ENCODE measurements around the gene ELFN1.

The ELFN1 gene

DNA sequence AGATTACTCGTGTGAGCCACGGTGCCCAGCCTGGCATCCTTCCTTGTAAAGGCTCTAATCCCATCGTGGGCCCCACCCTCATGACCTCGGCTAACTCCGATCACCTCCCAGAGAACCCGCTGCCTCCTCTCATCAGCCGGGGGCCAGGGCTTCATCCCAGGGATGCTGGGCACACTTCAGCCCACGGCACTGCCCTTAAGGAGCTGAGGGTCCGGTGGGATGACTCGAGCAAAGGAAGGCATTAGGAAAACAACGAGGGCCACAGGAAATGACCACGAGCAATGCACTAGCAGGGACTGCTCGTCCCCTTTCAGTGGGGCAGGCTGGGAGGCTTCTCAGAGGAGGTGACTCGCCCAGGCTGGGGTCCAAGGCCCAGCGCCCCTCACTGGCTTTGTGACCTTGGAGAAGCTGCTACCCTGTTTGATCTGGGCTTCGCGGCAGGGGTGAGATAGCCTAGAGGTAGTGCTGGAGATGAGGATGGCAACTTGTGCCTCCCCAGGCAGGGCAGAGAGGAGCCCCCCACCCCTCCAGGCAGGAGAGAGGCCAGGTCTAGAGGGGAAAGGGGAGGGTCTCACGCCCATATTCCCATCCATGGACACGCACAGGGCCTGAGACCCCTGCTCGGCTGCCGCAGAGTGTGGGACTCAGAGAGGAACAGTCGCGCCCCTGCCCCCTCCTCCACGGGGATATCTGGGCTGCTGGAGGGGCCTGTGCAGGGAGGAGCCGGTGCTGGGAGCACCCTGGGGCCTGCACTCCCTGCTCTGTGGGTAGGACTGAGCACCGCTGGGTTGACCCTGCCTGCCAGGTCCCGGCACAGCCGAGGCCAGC lies 26.8 kb downstream of the ELFN1 start:
- DNase-seq = no peak

DNA sequence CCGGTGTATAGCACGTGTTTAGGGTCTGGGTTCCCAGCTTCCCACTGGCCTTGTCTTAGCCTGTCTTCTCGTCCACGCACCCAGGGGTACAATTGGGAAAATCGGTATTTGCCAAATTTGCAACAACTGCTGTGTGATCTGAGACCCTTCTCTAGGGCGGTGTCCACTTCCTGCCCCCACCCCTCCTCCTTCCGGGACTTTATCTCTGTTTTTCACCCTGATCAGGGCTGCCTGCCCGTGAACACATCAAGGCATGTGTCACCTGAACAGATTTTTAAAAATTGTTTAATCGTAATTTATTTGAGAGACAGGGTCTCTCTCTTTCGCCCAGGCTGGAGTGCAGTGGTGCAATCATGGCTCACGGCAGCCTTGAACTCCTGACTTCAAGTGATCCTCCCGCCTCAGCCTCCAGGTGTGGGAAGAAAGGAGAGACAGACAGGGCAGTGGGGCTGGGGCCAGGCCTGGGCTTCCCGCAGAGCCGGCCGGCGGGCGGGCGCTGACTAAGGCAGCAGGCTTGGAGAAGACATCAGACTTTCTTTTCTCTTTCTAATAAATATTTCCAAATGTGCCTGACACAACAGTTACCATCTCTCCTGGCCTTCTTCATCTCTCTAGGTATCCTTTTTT lies 27.5 kb downstream of the ELFN1 start:
- no peak for DNase-seq

DNA sequence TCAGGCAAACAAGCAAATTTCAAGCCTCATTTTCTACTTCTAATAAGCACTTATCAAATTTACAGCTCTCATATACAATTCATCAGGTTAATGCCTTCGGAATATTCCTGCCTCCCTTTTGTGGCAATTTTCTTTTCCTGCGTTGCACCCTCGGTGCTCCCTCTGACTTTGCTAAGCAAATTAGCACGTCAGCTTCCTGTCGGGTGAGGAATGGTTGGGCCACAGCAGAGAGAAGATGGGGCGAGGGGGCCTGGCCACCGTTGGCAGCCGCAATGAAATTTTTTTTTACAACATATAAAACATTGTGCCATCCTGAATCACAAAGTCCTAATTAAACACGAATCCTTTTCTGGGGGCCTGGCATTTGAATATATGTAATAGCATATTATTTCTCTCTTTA lies 28.1 kb downstream of the ELFN1 start:
- no peak for DNase-seq

DNA sequence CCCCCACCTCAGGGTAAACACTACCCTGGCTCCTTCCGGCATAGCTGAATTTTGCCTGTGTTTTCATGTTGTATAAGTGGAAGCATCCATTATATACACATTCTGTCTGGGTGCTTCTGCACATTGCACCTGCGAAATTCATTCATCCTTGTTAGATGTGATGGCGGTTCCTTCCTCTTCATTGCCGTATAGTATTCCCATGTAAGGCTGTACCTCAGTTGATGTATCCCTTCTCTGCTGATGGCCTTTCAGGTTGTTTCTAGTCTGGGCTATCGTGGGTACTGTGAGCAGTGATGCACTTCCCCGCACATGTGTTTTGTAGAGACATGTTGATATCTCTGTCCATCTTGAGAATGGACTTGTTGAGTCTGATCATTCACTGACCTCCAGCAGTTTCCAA lies 28.9 kb downstream of the ELFN1 start:
- DNase-seq = no peak

DNA sequence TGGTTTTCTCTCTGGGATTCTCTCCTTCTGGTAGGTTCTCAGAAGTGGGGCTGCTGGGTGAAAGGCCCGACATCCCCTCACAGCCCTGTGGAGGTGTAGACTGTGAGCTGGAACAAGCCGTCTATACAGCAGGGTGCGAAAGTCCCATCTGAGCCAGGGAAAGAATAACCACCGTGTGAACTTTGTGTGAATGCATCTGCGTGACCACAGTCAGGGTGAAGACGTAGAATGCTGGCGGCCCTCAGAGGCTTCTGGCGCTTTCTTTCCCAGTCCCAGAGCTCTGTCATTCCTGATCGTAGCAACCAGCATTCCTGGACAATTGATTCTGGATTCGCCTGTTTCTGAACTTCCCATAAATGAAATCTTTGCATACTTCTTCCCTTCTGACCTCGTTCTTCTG lies 30.0 kb downstream of the ELFN1 start:
- no peak for DNase-seq

DNA sequence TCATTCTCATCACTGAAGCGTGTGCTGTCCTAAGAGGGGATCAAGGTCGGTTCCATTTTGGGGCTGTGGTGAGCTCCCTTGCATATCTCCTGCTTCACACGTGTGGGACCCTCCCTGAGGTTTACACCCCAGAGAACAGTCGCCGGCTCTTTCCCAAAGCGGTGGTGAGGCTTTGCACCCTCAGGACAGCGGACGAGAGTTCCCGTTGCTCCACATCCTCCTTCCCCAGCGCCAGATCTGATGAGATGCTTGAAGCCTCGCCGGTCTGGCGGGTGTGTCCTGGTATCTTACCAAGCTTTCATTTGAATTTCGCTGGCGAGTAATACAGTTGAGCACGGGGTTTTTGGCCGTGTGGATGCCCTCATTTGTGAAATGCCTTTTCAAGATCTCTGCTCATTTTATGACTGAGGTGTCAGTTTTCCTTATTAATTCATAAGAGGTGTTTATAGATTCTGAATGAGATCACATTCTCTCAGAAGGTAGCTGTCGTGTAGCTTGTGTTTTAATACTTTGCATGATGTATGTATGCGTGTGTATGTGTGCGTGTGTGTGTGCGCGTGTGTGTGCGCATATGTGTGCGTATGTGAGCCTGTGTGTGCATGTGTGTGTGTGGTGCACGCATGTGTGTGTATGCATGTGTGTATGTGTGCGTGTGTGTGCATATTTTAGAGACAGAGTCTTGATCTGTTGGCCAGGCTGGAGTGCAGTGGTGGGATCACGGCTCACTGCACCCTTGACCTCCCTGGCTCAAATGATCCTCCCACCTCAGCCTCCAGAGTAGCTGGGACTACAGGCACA lies 30.7 kb downstream of the ELFN1 start:
- no peak for DNase-seq

DNA sequence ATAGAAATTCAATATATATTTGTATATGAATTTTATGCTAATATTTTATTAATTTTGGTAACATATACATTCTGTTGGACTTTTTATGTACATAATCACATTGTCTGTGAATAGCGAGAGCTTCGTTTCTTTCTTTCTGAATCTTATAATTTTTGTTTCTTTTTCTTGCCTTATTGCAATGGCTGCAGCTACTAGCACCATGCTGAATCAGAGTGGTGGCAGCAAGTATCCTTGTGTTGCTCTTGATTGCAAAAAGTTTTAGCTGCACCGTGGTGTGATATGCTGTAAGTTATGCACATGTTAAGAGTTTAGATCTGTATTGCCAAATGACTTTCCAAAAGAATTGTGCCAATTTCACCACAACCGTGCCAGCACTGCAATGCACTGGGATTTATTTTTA lies 32.6 kb downstream of the ELFN1 start:
- no peak for DNase-seq

DNA sequence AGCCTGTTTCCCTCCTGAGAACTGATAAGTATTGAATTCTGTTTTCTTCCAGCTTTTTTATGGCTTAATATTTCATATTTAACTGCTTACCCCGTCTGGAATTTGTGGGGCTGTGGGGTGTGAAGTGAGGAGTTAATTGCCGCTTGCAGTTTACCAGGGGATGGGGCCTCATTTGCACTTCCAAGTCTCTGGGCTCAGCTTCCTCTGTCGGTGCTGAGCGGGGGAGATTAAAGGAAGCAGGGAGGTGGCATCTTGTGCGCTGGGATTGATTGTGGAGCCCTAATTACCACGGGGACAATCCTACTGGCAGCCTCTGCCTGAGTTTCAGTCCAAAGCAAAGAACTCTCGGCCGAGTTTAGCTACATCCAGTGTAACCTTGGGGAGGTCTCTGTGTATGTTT lies 33.4 kb downstream of the ELFN1 start:
- no peak for DNase-seq

DNA sequence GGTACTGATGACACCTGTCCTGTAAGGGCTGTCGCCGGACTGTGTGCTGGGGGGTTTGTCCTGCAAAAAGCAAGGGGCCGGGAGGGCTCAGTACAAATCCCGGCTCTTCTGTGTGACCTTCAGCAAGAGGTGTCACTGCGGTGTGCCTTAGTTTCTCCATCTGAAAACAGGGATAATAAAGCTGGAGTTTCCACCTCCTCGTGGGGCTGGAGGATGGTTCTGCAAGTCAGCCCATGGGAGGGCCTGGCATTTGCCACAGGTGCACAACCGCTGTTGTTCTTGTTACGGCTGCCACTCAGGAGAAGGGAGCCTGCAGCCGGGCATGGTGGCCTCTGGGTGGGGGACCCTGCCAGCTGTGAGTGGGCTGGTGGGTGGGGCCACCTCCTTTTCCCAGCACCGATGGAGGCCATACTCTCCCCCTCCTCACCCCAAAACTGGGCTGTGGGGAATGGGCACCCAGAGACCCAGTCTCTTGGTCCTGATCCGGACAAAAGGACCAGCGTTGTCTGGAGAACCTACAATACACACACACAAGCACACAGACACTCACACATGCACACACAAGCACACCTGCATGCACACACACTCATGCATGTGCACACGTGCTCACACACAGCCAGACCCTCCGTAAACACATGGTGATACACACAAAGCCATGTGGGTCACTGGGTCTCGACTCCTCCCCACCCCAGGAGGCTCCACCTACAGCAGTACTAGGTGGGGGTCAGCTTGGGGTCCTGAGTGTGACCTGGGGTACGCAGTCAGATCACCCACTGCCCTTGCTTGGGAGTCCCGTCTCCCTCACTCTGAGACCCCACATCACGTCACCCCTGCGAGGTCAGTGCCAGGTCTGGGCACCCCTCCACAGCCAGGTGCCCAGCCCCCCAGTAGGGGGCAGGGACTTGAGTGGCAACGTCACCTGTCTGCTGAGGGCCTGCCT lies 34.1 kb downstream of the ELFN1 start:
- DNase-seq = no peak

DNA sequence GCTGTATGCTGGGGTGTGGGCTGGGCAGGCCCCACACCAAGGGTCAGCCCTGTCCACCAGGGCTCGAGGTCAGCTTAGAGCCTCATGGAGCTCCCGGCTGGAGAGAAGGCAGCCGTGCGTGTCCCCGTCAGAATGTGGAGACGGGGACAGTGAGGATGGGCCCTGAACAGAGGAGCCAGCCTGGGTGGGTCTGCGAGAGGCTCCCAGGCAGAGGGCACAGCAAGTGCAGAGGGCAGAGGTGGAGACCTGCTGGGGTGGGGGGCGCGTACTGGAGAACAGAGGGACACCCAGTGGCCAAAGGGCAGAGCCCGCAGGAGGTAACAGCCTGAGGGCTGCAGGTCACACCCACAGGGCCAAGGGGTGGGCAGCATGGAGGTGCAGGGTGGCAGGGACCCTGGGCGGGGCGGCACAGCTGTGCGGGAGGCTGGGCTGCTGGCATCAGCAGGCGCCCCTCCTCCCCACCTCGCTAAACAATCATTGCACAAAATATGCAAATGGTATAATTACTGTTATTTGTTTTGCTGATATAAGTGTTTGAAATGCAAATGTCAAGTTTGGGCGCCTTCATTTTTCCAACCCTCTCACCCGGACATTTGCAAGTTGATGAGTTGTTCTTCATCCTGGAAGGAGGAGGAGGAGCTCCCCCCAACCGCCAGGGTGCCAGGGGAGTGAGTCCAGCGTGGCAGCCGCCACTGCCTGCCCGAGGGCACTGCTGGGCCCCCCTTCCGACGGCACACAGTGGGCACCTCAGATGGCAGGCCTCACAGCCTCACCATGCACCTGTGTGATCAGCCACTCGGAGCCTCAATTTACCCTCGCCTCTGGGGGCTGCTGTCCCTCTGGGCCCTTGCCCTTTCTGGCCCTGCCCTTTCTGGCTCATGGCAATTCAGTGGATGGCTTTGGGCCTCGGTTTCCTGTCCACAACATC lies 35.0 kb downstream of the ELFN1 start:
- DNase-seq = no peak

DNA sequence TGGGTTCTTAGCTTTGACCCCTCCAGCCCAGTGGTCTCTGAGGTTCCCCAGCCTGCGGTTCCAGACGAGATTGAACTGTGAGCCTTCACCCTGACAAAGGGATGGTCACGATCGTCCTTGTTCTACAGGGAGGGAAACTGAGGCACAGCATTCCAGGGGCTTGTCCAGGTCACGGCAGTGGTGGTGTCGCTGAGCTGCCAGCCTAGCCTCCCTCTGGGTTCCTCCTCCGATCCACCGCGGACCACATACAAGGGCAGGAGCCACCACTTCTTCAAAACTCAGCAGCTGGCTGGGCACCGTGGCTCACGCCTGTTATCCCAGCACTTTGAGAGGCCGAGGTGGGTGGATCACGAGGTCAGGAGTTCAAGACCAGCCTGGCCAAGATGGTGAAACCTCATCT lies 35.8 kb downstream of the ELFN1 start:
- DNase-seq = no peak

DNA sequence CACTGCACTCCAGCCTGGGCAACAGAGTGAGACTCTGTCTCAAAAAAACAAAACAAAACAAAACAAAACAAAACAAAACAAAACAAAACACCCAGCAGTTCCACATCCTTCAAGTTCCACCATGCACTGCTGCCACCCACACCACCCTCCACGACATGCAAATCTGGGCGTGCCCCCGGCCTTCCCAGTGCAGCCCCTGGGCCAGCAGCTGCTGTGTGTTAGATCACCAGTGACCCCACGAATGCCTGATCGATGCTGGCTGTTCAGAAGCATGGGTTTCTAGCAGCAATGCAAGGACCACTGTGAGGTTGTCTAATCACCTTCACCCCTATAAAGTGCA lies 36.3 kb downstream of the ELFN1 start:
- no peak for DNase-seq

DNA sequence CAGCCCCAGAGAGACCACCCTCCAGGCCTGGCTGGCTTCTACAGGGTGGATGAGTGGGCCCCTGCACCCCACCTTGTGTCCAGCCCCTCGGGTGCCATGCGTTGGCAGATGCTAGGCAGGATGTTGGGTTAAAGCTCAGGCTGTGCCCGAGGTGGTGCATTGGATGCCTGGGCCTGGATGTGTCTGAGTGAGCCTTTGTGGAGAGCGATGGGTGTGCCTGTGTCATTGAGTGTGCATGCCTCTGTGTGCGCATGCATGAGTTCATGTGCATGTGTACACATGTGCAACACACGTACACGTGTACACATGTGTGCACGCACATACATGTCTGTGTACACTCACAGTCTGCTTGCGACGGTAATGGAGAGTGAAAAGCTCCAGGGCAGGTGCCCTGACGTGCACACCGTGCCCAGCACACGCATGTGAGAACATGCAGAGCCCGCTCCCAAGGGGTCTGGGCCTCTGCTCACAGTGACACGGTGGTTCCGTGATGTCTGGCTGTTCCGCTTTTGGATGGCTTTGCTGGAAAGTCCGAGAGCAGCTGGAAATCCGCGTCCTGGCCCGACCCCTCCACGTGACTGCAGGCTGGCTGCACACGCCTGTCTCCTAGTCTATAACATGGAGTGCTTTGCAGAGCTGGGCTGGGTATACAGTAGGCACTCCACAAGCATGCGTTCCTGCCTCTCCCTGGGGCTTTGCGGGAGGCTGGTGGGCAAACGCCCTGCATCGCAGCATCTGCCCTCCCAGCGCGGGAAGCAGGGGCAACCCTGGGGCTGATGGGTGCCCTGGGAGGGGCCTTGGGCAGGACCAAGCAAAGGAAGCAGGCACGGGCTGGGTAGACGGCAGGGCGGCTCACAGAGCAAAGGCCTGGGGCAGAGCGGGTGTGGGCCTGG lies 36.9 kb downstream of the ELFN1 start:
- no peak for DNase-seq

DNA sequence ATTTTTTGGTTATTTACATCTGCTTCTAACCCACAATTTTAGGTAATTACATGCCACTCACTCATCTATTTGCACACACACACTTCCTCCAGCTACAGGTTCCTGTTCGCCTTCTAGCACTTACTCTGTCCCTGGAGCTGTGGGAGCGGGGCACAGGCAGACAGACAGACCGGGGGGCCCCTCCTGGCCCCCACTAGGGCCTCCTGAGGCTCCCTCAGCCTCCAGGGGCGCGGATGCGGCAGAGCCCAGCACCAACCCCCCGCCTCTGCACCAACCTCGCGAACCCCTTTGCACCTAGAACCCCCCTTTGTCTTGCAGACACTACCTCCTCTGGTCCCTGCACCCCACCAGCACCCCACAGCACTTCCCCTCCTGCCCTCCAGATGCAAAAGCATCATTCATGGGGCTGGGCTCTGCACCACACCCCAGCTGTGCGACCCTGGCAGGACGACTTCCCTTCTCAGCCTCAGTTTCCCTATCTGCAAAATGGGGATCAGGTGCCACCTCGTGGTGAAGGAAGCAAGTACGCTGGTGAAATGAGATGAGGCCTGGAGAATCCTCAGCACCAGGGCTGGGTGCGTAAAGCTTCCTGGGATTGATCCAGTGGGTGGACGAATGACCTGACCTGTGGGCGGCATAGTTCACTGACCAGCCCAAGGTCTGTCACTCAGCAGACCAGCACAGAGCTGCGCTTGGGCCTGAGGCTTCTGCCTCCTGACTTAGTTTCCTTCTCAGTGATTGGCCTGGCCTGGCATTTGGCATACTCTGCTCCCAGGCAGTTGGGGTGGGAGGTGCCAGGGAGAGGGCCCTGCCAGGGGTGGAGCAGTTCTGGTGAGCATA lies 37.9 kb downstream of the ELFN1 start:
- DNase-seq = no peak

DNA sequence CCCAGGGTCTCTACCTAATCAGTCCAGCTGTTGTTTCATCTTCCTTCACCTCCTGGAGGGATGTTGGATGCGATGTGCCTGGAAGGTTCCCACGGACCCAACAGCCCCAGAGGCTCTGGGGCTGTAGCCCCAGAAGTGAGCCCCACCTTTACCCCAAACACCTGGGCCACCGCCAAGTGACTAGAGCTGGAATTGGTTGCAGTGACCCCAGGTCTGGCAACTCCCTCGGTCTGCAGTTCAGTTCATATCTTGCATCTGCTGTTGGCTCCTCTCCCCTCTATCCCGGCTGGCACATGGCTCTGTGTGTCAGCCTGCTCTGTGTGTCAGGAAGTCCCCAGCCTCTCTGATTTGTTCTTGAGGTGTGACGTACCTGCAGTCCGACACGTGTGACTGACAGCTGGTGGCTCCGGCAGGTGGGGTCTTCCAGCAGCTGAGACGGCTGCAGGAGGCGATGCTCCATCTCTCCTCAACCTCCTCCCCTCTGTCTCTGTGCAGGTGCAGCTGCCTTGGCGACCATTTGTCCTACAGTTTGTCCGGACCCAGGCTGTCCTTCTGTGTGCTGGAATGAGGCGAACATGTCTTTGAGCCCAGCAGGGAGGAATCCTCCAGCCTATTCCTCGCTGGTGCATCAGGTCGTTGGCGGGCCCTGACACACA lies 38.6 kb downstream of the ELFN1 start:
- DNase-seq = no peak

DNA sequence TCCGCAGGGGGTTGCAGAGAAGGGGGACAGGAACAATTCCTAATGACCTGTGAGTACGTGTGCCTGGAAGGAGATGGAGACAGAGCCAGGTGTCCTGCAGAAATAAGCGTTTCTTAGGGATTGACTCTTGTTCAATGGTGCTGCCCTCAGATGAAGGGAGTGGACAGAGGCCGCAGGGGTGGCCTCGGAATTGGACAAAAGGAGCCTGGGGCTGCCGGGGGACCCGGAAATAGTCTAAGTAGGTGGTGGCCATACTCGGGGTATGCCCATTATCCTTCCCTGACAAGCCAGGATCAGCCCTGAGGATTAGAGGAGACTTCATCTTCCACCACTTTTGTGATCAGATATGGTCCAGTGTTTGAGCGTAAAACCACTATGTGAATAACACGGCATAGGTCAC lies 39.2 kb downstream of the ELFN1 start:
- DNase-seq = no peak

DNA sequence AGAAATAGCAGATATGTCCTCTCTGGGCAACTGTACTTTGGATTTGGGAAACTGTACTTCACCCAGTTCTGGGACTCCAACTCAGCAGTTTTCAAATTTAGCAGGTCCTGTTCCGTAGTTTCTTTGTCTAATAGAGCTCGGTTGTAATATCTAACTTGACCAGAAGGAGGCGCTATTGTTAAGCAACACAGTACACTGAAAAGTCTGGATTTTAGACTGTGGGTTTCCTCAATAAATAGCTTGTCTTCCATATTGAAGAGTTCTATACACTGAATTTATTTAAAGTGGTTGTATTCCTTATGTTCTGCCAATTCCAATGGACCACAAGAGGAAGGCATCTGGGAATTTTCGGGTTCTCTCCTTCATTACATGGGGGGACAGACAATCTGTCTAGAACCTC lies 39.8 kb downstream of the ELFN1 start:
- DNase-seq = peak; percentile 12

DNA sequence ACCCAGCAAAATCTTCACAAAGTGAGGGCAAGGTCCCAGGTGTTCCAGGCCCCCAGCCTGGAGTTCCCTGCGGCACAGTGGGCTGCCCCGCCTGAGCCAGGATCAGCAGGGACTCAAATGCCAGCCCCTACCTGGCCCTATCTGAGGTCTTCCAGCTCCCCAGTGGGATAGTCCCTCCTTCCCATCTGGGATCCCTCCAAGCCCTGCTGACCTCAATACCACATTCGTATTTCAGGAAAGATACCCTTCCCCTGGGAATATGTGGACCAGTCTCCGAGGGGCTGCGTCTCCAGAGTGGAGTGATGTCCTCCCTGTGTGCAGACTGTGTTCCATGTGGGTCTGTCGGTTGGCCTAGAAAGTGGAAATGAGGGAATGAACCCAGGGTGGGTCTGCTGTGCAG lies 40.9 kb downstream of the ELFN1 start:
- no peak for DNase-seq

DNA sequence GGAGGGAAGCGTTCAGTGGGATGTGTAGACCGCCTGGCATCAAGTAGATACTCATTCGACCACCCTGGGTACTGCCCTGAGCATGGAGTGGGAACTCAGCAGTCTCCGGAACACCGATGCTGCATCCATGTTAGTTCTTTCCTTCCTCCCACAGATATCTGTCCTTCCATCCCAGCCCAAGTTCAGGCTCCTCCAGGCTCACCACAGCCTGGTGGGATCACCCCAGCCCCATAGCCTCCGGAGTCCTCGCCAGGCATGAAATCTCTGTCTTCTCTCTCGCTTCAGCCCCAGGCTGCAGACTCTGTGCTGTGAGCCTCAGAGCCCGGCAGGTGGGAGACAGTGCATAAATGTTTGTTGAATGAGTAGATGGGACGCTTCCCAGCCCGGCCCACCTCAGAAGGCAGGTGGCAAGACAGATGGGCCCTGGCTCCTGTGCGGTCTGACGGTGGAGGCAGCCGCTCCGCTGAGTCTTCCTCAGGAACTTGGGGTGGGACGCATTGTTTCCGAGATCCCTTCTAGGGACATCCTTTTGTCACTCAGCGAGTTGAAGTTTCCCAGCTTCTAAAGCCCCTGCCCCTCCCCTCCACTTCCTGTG lies 42.9 kb downstream of the ELFN1 start:
- no peak for DNase-seq

All from suppressor macrophage treated with lipopolysaccharide for 4 hours (primary cell).